ENCODE results near the gene ISL2.

GRCh38 chr15:76296849-76297248, 39.7 kb upstream of the ISL2 start:
- TF ChIP-seq ZNF561 (CRISPR knock-in tag; conservative IDR thresholded peaks at IDR 0.05) (no peak), PREB (CRISPR knock-in tag; IDR thresholded peaks at IDR 0.05) (no peak), ATF3 (IDR thresholded peaks at IDR 0.05) (no peak), ATF3 (CRISPR knock-in tag; conservative IDR thresholded peaks at IDR 0.05) (no peak), ZNF140 (CRISPR knock-in tag; IDR thresholded peaks at IDR 0.05) (no peak), MYNN (IDR thresholded peaks at IDR 0.05) (no peak), MYNN (CRISPR knock-in tag; IDR thresholded peaks at IDR 0.05) (no peak), CEBPB (tag; IDR thresholded peaks at IDR 0.05) (no peak), ZNF76 (CRISPR knock-in tag; IDR thresholded peaks at IDR 0.05; ENCODE audit: borderline replicate concordance) (no peak), ZFP30 (CRISPR knock-in tag; IDR thresholded peaks at IDR 0.05; ENCODE audit: borderline replicate concordance) (no peak), PCBP2 (IDR thresholded peaks at IDR 0.05; ENCODE audit: low read depth, low read length, poor library complexity, severe bottlenecking) (no peak), RREB1 (CRISPR knock-in tag; IDR thresholded peaks at IDR 0.05) (no peak), TAF1 (IDR thresholded peaks at IDR 0.05; ENCODE audit: control insufficient read depth, extremely low read depth, insufficient read depth, low read length, severe bottlenecking) (no peak), CTCF (IDR thresholded peaks at IDR 0.05 in 2 of 3, conservative IDR thresholded peaks at IDR 0.05 in 1 of 3; ENCODE audit: insufficient read depth in 2 of 3, low read depth in 1 of 3, low read length in 3 of 3) (no peak)
